GM19043 (cell line): ENCODE measurements around the gene STXBP6.

Source experiments
- ATAC-seq: cut with Tn5 transposase; IDR thresholded peaks from one replicate; pipeline ENCODE4 v1.9.1; 2021; ENCODE audit warnings: low read depth; ENCODE audit not compliant: unreplicated experiment

Gene STXBP6

GRCh38 chr14:24894583-24895242 is 155.2 kb downstream of the STXBP6 start:
- ATAC-seq: no peak

DNA sequence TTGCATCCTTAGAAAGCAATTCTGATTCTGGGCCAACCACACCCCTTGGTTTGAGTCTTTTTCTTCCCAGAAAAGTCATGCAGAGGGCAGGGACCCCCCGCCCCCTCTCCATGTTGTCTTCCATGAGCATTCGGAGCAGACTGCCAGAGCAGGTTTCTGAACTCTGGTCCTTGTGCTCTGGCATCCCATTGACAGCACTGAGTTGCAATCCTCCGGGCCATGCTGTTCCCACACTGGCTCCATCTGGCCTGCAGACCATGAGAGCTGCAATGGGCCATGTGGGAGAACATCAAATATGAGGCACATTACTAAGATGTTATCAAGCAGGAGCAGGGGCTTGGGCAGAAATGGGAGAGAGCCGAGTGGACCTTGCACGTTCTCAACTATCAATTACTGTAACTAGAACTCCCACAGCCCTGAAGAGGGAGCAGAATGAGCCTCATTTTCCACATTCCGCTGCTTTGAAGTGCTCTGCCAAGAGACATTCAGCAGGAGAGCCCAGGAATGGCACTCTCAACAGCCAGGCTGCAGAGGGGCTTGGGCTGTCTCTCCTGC is 157.4 kb downstream of the STXBP6 start:
- ATAC-seq: no peak

GRCh38 chr14:24891987-24892496 is 157.9 kb downstream of the STXBP6 start:
- no peak for ATAC-seq

- ATAC-seq: no peak
Measured at GRCh38 chr14:24890716-24891115, 159.2 kb downstream of the STXBP6 start.

DNA sequence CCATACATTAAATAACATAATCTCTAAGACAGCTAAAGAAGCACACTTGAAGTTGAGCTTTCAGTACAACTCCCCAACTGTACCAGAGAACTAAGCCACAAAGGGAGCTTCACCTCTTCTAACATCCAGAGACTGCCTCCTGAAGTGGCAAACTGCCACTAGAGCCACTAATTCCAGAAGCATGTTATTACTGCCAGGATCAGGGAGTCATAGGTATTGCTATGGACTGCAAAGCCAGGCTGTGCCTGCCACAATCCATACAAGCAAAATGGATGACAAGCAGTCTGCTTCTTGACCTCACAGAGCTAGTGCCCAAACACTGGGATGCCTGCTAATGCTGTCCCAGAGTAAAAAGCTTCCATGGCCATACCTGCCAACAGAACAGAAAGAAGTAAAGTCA is 160.1 kb downstream of the STXBP6 start:
- no peak for ATAC-seq

- no peak for ATAC-seq
Measured at GRCh38 chr14:24888532-24888931, 161.4 kb downstream of the STXBP6 start.

DNA sequence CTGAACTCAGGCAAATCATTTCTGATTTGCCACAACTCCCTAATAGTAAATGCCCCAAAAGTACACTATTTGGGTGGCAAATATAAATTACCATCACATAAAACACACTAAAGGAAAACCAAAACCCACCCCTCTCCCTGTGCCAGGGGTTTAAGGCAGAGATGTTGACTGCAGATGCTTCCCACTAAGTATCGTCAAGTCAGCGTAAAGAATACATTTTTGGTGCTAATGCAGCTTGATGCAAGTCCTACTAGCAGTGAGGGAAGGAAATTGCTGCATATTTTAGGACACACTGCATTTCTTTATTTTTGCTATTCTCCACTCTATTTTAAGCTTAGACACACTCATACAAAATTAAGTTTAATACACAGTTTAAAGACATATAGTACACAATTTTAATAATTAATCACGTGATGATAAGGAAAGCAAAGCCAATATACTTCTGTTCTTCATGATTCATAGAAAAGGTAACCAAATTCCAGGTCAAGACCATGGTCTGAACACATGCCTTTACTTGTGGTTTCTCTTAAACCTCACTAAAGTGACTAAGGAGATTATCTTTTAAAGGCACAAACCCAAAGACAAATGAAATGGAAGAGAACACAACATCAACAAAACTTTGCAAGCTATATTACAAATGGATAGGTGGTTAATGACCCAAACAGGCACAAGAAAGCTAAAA is 162.2 kb downstream of the STXBP6 start:
- ATAC-seq: no peak

- ATAC-seq: no peak
Measured at GRCh38 chr14:24885410-24885913, 164.5 kb downstream of the STXBP6 start.

DNA sequence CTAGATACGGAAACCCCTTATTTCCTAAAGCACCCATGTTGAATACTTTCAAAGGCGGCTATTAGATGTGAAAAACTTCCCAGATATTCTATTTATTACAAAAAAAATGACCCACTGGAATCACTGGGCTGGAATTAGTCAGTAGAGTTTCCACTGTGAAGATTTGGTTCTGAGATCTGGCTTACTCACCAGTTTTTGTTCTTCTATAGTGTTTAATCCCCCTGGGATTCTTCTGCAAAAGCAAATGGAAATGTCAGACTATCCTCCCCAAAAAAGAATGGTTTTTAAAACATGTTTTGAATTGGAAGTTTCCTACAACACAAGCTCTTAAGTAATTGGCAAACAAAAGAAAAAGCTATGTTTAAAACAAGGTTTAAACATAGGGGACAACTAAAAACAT is 166.4 kb downstream of the STXBP6 start:
- no peak for ATAC-seq

DNA sequence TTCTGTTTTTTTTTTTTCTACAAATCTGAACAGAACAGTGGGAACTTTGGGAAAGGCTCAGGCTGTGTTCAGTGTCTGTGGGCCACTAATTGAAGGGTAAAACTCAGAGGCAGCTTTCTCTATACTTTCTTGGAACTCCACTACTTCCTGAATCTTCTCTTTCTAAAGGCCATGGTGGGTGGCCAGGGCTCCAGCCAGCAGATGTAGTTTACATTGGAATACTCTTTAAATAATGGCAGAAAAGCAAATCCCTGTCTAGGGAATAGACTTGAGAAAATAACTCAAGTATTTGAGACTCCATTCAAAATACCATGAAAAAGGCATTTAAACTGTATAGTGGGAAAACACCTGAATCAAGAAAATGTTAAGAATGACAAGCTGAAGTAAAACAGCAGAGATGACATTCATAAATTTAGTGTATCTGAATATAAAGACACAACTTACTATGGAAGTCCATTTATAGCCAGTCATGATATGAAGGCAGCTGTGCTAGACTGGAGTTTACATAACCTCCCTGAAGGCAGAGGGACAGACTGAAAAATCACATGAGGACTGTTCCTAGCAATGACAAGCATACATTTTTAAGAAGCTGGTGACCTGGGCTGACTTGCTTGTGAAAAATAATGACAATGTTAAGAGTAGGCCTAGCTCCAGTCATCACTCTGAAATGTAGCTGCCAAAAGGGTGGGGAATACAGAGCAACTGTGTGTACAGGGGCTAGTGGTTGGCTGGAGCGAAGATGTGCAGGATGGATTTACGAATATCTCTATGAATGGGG is 168.6 kb downstream of the STXBP6 start:
- ATAC-seq: no peak

DNA sequence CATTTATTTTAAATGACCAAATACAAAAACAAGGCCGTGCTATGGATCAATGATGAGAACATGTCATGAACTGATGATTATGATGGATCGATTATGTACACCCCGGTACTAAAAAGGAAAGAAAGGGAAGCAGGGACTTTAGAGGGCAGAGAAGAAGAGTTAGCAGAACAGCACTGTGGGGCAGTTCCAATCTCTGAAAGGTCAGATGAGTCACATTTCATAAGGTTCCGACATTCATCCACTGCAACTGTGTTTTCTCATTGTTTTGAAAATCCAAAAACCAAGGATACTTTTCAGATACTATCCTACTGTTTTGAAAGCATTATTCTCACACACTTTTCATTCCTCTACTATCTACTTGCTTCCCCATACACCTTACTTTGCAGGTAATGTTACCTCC is 169.3 kb downstream of the STXBP6 start:
- ATAC-seq: no peak

GRCh38 chr14:24879661-24880386 is 170.1 kb downstream of the STXBP6 start:
- ATAC-seq: no peak

- ATAC-seq: no peak
Measured at GRCh38 chr14:24876996-24877395, 173.0 kb downstream of the STXBP6 start.

- no peak for ATAC-seq
Measured at GRCh38 chr14:24875991-24876878, 173.7 kb downstream of the STXBP6 start.

DNA sequence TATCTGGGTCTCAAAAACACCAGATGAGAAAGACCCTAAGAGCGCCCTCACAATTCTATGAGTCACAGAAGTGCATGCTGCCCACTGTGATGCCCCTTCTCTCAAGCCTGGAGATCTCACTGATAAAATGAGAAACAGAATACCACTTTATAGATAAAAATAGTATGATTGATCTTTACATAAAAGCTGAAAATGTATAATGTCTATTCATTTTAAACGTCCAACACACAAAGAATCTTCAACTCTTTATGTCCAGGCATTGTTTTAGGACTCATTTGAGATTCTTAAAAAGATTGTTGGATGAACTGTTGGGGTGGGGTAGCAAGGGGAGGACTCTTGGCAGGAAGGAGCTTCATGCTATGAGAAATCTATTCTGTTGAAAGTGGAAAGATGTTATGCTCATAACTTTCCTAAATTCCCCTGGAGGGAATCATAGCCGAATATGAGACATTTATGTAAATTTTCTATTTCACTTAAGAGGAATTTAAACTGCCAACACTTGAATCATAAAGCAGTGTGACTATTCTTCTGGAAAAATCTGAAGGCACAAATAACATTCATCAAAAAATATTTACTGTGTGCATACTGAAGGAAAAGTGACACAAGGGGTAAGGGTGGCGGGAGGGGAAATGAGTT is 174.6 kb downstream of the STXBP6 start:
- no peak for ATAC-seq

DNA sequence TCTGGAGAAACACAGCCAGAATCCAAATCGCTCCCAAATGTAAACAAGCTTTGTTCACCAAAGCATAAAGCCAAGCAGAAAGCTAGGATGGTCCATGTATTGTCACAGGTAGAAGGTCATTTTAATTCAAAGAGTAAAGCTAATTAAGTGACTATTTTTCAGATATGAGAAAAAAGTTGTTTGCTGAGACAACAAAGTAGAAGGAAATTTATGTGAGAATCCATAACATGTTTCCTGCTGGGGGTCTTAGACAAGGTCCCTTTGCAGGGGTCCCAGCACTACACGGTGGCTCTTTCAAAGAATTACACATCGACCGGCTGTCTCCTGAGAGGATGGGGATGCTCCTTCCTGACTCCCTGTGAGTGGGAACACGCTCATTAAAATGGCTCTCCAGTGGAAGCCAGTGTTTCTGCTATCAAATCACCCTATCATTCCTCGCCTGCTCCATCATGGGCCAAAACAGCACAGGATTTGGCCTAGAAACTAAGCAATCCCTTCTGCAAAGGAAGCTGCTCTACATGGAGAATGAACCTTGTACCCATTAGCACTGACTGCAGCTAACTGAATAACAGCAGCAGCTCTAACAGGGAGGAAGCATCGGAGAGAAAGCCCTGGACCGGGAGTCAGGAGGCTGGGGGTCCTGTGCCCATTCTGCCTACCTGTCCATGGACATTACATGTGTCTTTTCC is 175.3 kb downstream of the STXBP6 start:
- no peak for ATAC-seq

GRCh38 chr14:24873551-24873950 is 176.4 kb downstream of the STXBP6 start:
- no peak for ATAC-seq

GRCh38 chr14:24870949-24871701 is 178.8 kb downstream of the STXBP6 start:
- ATAC-seq: no peak
